Activated naive CD4-positive, alpha-beta T cell treated with Interleukin-2 at 50 U/mL for 16 hours (primary cell): Measurements from ENCODE around the gene CHAMP1.
"Not testable (repeated sequence)": the region's sequence is repeated elsewhere in the genome, so short reads cannot be mapped to it uniquely, and the experiment has no call there.

Source experiments
- DNase-seq: peaks from one replicate; pipeline ENCODE4 v3.0.0-alpha.2; 2020

Gene CHAMP1

GRCh38 chr13:114334305-114335053 lies 20.2 kb downstream of the CHAMP1 start:
- no peak for DNase-seq

DNA sequence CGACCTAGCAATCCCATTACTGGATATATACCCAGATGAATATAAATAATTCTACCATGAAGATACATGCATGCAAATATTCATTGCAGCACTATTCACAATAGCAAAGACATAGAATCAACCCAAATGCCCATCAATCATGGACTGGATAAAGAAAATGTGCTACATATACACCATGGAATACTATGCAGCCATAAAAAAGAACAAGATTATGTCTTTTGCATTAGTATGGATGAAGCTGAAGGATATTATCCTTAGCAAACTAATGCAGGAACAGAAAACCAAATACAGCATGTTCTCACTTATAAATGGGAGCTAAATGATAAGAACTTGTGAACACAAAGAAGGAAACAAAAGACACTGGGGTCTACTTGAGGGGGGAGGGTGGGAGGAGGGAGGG lies 22.2 kb downstream of the CHAMP1 start:
- not testable (repeated sequence) for DNase-seq

DNA sequence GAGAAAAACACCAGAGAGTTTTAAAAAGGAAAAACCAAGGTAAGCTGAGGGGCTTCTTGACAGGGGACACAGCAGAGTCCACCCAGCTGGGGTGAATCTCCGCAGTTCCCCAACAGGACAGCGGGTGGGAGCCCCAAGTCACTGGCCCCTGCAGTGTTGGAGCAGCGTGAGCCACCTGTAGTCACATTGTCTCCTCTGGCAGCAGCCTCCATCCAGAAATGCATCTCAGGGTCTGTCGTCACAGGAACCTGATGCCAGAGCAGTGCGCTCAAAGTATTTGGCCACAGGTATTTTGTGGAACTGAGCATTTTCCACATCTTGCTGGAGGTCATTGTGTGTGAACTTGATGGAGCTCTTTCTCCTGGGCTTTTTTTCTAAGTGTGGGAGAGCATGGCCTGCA lies 24.7 kb downstream of the CHAMP1 start:
- DNase-seq = no peak

- DNase-seq = peak; percentile 44
Observed at GRCh38 chr13:114339857-114340534, 25.7 kb downstream of the CHAMP1 start.

GRCh38 chr13:114341003-114341777 lies 26.9 kb downstream of the CHAMP1 start:
- DNase-seq = no peak

GRCh38 chr13:114347256-114347655 lies 33.0 kb downstream of the CHAMP1 start:
- DNase-seq = not testable (repeated sequence)

- peak; percentile 24 for DNase-seq
Observed at GRCh38 chr13:114352763-114353162, 38.5 kb downstream of the CHAMP1 start.

GRCh38 chr13:114353382-114353781 lies 39.1 kb downstream of the CHAMP1 start:
- not testable (repeated sequence) for DNase-seq
